Kidney capillary endothelial cell (primary cell): ENCODE results near the gene TRPM2.

Experiments used
- DNase-seq: peaks from one replicate; pipeline ENCODE4 v3.0.0-alpha.2; 2018; ENCODE audit warnings: low spot score

The TRPM2 gene

GRCh38 chr21:44322621-44323325, 30.6 kb upstream of the TRPM2 start:
- no peak for DNase-seq

- no peak for DNase-seq
These were observed 29.8 kb upstream of the TRPM2 start for GRCh38 chr21:44323591-44323990.

GRCh38 chr21:44324106-44324853, 29.1 kb upstream of the TRPM2 start:
- no peak for DNase-seq

GRCh38 chr21:44324854-44325107, 28.6 kb upstream of the TRPM2 start:
- no peak for DNase-seq

GRCh38 chr21:44325386-44326271, 27.8 kb upstream of the TRPM2 start:
- no peak for DNase-seq

GRCh38 chr21:44326272-44326647, 27.2 kb upstream of the TRPM2 start:
- no peak for DNase-seq

GRCh38 chr21:44326716-44327602, 26.5 kb upstream of the TRPM2 start:
- no peak for DNase-seq

GRCh38 chr21:44327603-44327974, 25.8 kb upstream of the TRPM2 start:
- no peak for DNase-seq

DNA sequence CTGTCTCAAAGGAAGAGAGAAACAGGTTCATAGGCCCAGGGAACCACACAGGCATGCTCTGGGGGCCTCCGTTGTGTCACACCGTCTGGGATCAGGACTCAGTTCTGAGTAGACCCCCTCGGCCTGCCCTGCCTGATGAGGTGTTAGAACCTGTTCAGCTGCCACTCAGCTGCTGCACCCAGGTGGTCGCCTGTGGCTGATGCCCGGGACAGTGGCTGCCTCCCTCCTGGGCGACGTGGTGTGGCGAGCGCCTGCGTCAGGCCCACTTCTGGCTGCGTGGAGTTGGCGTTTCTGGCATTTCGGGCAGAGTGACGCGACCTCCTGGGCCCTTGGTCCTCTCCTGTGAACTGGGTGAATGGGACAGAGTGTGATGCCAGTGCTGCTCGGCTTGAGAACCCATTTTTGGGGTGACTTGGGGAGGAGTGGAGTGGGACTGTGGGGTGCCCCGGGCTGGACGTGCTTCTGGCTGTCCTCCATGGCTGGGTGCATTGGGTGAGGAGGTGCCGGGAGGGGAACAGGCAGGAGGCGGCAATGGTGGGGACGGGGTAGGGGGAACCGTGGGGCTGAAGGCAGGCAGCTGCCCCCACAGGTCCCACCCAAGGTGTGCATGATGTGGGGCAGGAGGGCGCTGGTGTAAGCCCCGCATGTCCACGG, 25.1 kb upstream of the TRPM2 start:
- DNase-seq, result no peak

DNA sequence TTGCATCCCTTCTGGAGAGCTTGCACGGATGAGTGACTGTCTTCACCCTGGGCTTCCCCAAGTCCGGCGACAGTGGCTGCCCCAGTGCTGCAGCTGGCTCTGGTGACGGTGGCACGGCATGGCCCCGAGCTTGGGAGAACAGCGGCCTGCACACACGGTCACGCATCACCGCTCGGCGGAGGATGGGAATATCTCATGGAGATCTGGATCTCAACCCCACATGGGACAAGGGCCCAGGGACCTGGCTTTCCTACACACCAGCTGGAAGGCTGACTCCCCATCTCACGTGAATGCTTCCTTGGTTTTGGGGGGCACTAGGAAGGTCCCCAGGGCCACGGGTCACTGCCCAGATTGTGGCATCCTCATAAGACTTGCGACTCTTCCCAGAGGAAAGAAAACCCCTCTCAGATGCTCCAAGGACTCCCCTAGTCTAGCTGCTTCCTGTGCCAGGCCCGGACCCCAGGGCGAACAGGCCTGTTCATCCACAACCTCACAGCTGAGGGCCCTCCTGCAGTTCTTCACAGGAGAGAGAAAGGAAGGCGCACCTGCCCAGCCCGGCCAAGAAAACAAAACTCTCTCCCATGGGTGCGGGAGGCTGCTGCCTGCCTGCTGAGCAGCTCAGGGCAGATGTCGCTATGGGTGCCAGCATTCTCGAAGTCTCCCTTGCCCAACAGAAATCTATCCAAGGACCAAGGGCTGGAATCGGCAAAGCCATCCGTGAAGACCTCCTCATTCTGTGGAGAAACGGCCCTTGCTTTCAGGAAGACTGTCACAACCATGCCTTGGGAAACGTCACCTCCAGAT, 24.1 kb upstream of the TRPM2 start:
- no peak for DNase-seq

GRCh38 chr21:44329971-44330681, 23.3 kb upstream of the TRPM2 start:
- no peak for DNase-seq

GRCh38 chr21:44330698-44331097, 22.7 kb upstream of the TRPM2 start:
- DNase-seq, result no peak

DNA sequence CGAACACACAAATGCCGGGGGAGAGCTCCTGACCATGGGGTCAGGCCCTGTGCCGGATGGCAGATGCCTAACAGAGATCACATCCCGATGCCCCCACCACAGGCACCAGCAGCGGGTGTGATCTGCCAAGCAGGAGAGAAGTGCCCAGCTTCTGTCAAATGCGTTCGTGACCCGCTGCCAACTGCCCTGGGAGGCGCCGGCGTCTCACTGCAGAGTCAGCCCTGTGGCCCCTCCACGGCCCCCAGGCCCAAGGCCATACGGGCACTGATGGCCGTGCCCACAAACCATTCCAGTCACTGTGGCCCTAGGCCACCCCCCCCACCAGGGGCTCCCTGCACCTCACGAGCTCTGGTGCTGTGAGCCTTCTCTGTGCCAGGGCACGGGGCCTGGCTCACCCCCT, 22.2 kb upstream of the TRPM2 start:
- no peak for DNase-seq

DNA sequence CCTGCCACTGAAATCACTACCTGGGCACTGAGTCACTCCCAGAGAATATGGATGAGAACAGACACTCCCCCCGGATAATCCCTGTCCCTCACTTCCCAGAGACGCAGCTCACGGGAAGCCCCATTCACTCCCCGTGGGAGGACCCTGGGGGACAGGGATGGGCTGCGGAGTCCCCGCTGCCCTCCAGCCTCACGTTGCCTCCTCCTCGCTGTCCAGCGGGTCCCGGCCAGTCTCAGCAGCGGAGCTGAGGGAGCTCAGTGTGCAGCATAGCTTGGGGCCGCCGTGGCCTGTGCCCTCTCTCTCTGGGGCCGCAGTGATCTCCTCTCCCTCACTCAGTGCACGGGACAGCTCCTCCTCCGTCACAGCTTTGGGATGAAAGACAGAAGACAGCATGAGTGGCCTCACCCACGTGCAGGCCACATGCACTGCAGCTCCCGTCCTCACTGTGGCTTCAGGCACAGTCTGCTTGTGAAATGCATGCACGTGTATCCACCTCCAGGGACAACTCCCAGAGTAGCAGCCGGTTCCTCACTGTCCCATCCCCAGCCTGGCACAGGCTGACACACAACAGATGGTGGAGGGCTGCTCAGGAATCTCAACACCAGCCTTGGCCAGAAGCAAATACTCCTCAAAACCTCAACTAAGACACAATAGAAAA, 21.6 kb upstream of the TRPM2 start:
- no peak for DNase-seq

GRCh38 chr21:44332383-44332782, 21.0 kb upstream of the TRPM2 start:
- DNase-seq, result no peak

GRCh38 chr21:44332965-44333364, 20.5 kb upstream of the TRPM2 start:
- no peak for DNase-seq

- no peak for DNase-seq
These were observed 19.7 kb upstream of the TRPM2 start for GRCh38 chr21:44333509-44334328.

GRCh38 chr21:44334329-44335030, 18.9 kb upstream of the TRPM2 start:
- DNase-seq, result no peak
